ENCODE measurements around the gene FAM241A.
"Not testable (repeated sequence)": the region's sequence is repeated elsewhere in the genome, so short reads cannot be mapped to it uniquely, and the experiment has no call there.

The FAM241A gene

GRCh38 chr4:112201915-112202505 is 56.8 kb downstream of the FAM241A start:
- no peak for DNase-seq
- TF ChIP-seq POLR2A (IDR thresholded peaks at IDR 0.05; ENCODE audit: low read length) (no peak), GATA1 (IDR thresholded peaks at IDR 0.05; ENCODE audit: low read depth, low read length) (no peak)

DNA sequence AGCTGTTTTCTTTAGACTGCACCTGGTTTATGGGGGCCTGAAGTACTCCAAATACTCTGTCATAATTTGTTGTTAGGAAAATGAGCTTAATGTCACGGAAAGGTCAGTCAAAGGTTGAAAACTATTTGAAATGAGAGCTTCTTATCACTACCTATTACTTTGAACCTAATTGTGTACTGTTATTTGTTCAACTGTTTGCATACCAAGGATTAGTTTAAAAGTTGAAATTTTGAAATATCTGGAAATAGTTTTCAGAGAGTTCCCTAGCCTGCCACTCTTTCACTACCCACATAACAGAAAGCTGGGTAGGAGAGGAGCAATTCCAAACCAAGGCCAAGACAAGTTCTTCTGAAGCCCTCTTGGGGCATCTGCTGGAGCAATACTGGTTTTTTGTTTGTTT is 58.3 kb downstream of the FAM241A start:
- no peak for TF ChIP-seq GATA1 (IDR thresholded peaks at IDR 0.05; ENCODE audit: low read depth, low read length)
- no peak for TF ChIP-seq POLR2A (IDR thresholded peaks at IDR 0.05; ENCODE audit: low read length)
- DNase-seq = no peak

GRCh38 chr4:112206431-112206830 is 61.2 kb downstream of the FAM241A start:
- TF ChIP-seq POLR2A (IDR thresholded peaks at IDR 0.05; ENCODE audit: low read length) (no peak), GATA1 (IDR thresholded peaks at IDR 0.05; ENCODE audit: low read depth, low read length) (no peak)
- DNase-seq = no peak

GRCh38 chr4:112208137-112209095 is 63.2 kb downstream of the FAM241A start:
- not testable (repeated sequence) for DNase-seq

DNA sequence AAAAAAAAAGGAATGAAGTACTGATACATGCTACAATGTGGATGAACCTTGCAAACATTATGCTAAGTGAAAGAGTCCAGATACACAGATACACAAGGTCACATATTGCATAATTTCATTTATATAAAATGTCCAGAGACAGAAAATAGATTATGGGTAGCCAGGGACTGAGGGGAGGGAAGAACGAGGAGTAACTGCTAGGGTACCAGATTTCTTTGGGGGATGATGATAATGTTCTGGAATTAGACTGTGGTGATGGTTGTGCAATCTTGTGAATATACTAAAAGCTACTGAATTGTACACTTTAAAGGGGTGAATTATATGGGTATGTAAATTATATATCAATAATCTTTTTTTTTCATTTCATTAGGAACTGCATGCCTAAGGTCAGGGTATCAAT is 65.5 kb downstream of the FAM241A start:
- no peak for TF ChIP-seq POLR2A (IDR thresholded peaks at IDR 0.05; ENCODE audit: low read length)
- DNase-seq = no peak

DNA sequence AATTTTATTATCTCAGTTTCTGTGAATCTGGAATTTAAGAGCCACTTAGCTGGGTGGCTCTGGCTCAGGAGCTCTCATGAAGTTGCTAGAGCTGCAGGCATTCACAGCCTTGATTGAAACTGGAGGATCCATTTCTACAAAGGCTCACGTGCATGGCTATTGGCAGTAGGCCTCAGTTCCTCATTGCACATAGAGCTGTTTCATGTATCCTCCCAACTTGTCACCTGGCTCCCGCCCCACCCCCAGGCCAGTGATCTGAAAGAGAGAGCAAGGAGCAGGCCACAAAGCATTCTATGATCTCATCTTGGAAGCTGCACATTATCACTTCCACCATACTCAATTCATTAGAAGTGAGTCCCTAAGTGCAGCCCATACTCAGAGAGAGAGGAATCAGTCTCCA is 67.8 kb downstream of the FAM241A start:
- TF ChIP-seq GATA1 (IDR thresholded peaks at IDR 0.05; ENCODE audit: low read depth, low read length) (no peak), POLR2A (IDR thresholded peaks at IDR 0.05; ENCODE audit: low read length) (no peak)
- DNase-seq = no peak

DNA sequence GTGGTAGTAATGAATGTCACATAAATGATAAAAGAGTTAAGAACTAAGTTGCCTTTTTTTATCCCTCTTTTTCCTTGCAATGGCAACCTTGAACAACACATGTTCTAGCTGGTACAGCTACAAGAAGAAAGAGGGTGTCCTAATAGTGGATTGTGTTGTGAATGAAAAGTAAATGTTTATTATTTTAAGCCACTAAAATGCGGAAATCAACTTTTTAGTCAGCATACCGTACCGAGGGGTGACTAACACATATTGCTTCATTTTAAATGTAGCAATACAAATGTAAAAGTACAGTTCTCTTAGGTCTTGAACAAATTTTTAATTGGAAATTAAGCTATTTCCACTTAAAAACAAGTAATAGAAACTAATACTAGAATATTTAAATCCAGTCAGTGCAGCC is 68.6 kb downstream of the FAM241A start:
- TF ChIP-seq GATA1 (IDR thresholded peaks at IDR 0.05; ENCODE audit: low read depth, low read length) (no peak), POLR2A (IDR thresholded peaks at IDR 0.05; ENCODE audit: low read length) (no peak)
- DNase-seq = no peak

GRCh38 chr4:112214390-112215264 is 69.4 kb downstream of the FAM241A start:
- peak; percentile 9 to 26 for DNase-seq

DNA sequence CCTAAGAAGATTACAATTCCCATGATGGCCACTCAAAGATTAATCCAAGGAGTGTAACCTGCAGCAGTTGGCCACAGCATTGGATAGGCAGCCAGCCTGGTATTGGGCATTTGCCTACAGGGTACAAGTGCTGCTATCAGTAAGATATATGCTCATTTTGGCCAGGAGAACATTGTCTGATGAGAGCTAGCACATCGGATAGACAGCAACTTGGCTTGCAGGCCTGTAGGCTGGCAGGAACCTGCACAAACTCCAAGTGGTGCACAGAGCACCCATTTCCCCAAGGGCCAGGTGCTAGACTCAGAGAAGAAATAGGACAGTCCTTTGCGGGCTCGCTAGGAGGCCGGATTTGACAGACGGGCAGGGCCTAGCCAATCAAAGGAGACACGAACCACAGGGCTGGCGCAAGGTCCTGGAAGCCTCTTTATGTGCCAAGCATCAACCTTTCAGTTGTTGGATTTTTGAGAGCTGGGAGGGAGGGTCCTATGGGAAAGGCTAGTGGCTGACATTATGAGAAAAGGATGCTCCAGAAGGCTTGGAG is 74.6 kb downstream of the FAM241A start:
- TF ChIP-seq GATA1 (IDR thresholded peaks at IDR 0.05; ENCODE audit: low read depth, low read length) (no peak), POLR2A (IDR thresholded peaks at IDR 0.05; ENCODE audit: low read length) (no peak)
- DNase-seq = no peak

More at GRCh38 chr4:112214390-112215264, 69.4 kb downstream of the FAM241A start:
- TF ChIP-seq POLR2A (IDR thresholded peaks at IDR 0.05; ENCODE audit: low read length) (no peak), GATA1 (IDR thresholded peaks at IDR 0.05; ENCODE audit: low read depth, low read length) (no peak)

- TF ChIP-seq POLR2A (IDR thresholded peaks at IDR 0.05; ENCODE audit: low read length) (no peak), GATA1 (IDR thresholded peaks at IDR 0.05; ENCODE audit: low read depth, low read length) (no peak)
- DNase-seq = no peak
Measured at GRCh38 chr4:112222219-112222955, 77.1 kb downstream of the FAM241A start.

- DNase-seq = no peak
- TF ChIP-seq GATA1 (IDR thresholded peaks at IDR 0.05; ENCODE audit: low read depth, low read length) (no peak), POLR2A (IDR thresholded peaks at IDR 0.05; ENCODE audit: low read length) (no peak)
Measured at GRCh38 chr4:112225157-112225556, 79.9 kb downstream of the FAM241A start.

DNA sequence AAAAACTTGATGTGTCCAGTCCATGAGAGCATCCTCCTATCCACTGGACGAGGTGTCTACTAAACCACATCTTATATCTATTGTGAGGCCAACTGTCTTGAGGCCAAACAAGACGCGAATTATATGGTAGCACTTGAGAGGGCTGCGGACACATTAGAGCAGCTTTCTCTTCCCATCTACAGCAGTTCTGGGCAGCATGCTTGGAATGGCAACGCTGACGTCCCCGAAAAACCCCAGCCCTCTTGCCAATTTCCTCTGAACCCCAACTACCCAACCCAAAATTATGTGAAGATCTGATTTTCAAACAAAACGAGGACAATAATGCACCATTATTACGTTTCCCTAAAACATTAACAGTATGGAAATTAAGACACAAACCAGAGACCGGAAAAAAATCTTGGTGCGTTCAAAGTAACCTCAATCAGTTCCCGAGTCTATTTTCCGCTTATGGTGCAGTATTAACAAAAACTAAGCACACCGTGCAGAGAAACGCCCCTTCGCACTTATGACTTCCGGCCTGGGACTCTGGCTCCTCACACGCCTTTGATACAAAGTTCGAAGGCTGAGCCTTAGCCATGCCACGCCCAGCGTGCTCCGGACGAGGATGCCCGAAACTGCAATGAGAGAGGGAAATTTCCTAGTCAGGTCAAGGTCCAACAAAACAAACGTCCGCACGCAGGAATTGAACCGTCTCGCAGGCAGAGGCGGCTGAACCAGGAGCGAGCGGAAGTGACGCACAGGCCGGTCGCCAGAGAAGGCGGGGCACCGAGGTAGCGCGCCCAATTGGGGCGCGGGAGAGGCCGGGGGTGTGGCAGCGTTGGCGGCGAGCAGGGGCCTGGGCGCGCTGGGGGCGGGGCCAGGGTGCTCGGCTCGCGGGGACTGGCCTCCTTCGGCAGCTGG is 85.9 kb downstream of the FAM241A start:
- DNase-seq = peak; percentile 96 to 98
- TF ChIP-seq POLR2A (IDR thresholded peaks at IDR 0.05; ENCODE audit: low read length) = no peak
- TF ChIP-seq GATA1 (IDR thresholded peaks at IDR 0.05; ENCODE audit: low read depth, low read length) = no peak
